ENCODE data around the gene SCAF1.
A peak's percentile ranks its signal among the peaks of the same experiment; 100 is the strongest.

SCAF1 gene, protein sequence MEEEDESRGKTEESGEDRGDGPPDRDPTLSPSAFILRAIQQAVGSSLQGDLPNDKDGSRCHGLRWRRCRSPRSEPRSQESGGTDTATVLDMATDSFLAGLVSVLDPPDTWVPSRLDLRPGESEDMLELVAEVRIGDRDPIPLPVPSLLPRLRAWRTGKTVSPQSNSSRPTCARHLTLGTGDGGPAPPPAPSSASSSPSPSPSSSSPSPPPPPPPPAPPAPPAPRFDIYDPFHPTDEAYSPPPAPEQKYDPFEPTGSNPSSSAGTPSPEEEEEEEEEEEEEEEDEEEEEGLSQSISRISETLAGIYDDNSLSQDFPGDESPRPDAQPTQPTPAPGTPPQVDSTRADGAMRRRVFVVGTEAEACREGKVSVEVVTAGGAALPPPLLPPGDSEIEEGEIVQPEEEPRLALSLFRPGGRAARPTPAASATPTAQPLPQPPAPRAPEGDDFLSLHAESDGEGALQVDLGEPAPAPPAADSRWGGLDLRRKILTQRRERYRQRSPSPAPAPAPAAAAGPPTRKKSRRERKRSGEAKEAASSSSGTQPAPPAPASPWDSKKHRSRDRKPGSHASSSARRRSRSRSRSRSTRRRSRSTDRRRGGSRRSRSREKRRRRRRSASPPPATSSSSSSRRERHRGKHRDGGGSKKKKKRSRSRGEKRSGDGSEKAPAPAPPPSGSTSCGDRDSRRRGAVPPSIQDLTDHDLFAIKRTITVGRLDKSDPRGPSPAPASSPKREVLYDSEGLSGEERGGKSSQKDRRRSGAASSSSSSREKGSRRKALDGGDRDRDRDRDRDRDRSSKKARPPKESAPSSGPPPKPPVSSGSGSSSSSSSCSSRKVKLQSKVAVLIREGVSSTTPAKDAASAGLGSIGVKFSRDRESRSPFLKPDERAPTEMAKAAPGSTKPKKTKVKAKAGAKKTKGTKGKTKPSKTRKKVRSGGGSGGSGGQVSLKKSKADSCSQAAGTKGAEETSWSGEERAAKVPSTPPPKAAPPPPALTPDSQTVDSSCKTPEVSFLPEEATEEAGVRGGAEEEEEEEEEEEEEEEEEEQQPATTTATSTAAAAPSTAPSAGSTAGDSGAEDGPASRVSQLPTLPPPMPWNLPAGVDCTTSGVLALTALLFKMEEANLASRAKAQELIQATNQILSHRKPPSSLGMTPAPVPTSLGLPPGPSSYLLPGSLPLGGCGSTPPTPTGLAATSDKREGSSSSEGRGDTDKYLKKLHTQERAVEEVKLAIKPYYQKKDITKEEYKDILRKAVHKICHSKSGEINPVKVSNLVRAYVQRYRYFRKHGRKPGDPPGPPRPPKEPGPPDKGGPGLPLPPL

GRCh38 chr19:49641688-49642491, at the start of gene SCAF1:
TSS of gene SCAF1 (plus strand) at chr19:49642209. CDS start at chr19:49645027, 2,818 bp downstream.
- DNase-seq, result peak; percentile 99

DNA sequence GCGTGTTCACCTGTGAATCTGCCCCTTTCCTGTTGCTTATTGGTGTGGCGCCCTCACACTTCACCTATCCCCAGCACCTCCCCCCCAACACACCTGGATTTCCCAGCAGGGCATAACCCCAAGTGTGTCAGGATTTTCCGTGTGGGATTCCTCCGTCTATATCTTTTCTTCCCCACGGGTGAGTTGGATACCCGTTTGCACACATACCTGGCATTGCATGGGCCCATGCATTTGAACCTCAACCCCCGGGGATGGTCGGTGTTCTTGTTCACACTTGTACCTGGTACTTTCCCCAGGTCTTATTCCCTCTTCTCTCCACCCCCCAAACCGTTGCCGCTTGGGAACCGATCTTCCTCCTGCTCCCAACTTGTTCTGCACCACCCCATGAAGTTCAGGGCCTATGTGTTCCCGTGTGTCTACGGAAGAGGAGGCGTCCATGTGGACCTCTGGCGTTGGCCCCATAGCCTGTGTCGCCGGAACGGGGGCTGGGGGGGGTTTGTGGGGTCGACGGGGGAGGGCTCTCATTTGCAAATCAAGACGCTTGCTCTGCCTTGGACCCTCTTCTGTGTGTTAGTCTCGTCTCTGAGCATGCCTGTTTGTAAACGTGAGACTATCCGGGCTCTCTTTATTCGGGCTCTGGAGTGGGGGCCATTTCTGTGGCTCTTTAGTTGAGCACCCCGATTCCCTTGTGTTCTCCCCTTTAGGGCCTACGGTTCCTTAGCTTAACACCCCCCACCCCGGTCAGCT, 49.4 kb upstream of the SCAF1 start:
- peak; percentile 36 for DNase-seq

- DNase-seq, result peak; percentile 18
Measured at GRCh38 chr19:49593233-49594113, 48.5 kb upstream of the SCAF1 start.

DNA sequence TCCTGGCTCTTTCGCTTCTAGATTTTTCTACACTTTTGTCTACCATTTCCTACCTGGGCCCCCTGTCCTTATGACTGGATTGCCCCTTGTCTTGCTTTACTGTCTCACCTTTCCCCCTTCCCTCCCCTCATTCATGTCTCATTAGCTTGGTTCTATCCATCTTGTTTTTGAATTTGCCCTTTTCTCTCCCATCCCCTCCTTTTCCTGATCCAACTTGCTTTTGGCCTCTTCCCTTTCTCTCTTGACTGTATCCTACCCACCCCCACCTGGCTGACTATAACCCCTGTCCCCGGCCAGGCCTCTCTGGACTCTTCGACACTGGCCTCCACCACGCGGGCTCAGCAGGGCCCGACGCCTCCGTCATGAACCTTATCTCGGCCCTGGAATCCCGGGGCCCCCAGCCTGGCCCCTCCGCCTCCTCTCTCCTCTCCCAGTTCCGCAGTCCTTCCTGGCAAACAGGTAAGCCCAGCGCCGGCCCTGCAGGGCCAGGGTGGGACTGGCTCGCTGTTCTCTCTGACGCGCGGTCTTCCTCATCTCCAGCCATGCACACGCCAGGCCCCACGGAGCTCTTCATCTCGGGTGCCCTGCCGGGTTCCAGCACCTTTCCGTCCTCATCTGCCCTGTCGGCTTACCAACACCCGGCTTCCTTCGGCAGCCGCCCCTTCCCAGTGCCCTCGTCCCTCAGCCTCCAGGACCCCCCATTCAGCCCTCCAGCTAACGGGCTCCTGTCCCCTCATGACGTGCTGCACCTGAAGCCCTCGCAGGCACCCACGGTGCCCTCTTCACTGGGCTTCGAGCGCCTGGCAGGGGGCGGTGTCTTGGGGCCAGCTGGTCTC, 47.6 kb upstream of the SCAF1 start:
- DNase-seq, result no peak

DNA sequence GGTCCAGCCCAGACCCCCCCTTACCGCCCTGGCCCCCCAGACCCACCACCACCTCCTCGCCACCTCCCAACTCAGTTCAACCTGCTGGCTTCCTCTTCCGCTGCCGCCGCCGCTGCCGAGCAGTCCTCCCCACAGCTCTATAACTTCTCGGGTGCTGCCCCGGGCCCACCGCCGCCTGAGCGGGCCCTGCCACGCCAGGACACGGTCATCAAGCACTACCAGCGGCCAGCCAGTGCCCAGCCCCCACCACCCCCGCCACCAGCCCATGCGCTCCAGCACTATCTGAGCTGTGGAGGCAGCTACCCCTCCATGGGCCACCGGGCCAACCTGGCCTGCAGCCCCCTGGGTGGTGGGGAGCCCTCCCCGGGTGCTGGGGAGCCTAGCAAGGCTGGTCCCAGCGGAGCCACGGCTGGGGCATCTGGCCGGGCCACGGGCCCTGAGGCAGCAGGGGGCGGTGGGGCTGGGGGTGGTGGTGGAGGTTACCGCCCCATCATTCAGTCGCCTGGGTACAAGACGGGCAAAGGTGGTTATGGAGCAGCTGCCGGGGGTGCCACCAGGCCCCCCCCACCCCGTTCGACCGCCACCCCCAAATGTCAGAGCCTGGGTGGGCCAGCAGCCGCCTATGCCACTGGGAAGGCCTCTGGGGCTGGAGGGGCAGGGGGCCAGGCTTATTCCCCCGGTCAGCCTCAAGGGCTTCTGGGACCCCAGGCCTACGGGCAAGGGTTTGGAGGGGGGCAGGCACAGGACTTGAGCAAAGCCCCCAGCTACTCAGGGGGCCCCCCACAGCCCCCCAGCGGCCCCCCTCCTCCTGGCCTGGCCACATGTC, 46.8 kb upstream of the SCAF1 start:
- no peak for DNase-seq

- DNase-seq, result no peak
Measured at GRCh38 chr19:49595819-49596404, 46.1 kb upstream of the SCAF1 start.

DNA sequence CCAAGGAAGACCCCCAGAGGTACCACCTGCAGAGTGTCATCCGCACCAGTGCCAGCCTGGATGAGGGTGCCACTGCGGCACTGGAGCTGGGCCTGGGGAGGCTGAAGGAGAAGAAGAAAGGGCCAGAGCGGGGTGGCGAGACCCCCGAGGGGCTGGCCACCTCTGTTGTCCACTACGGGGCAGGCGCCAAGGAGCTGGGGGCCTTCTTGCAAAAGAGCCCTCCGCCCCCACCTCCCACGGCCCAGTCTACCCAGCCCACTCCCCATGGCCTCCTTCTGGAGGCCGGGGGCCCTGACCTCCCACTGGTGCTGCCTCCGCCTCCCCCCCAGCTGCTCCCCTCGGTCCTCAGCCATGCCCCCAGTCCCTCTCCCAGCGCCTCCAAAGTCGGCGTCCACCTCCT, 45.6 kb upstream of the SCAF1 start:
- DNase-seq, result no peak

DNA sequence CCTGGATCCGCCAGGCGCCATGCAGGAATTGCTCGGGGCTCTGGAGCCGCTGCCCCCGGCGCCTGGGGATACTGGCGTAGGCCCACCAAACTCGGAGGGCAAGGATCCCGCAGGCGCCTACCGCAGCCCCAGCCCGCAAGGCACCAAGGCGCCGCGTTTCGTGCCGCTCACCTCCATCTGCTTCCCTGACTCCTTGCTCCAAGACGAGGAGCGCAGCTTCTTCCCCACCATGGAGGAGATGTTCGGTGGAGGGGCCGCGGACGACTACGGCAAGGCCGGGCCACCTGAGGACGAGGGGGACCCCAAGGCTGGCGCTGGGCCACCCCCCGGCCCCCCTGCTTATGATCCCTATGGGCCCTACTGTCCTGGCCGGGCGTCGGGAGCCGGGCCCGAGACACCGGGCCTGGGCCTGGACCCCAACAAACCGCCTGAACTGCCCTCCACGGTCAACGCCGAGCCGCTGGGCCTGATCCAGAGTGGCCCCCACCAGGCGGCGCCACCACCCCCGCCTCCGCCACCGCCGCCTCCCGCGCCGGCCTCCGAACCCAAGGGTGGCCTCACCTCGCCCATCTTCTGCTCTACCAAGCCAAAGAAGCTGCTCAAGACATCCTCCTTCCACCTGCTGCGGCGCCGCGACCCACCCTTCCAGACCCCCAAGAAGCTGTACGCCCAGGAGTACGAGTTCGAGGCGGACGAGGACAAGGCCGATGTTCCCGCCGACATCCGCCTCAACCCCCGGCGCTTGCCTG, 44.9 kb upstream of the SCAF1 start:
- DNase-seq, result no peak

DNA sequence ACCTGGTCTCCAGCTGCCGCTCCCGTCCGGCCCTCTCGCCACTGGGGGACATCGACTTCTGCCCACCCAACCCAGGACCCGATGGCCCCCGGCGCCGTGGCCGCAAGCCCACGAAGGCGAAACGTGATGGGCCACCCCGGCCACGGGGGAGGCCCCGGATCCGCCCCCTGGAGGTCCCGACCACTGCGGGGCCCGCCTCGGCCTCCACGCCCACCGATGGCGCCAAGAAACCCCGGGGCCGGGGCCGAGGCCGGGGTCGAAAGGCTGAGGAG, 44.4 kb upstream of the SCAF1 start:
- DNase-seq, result no peak

DNA sequence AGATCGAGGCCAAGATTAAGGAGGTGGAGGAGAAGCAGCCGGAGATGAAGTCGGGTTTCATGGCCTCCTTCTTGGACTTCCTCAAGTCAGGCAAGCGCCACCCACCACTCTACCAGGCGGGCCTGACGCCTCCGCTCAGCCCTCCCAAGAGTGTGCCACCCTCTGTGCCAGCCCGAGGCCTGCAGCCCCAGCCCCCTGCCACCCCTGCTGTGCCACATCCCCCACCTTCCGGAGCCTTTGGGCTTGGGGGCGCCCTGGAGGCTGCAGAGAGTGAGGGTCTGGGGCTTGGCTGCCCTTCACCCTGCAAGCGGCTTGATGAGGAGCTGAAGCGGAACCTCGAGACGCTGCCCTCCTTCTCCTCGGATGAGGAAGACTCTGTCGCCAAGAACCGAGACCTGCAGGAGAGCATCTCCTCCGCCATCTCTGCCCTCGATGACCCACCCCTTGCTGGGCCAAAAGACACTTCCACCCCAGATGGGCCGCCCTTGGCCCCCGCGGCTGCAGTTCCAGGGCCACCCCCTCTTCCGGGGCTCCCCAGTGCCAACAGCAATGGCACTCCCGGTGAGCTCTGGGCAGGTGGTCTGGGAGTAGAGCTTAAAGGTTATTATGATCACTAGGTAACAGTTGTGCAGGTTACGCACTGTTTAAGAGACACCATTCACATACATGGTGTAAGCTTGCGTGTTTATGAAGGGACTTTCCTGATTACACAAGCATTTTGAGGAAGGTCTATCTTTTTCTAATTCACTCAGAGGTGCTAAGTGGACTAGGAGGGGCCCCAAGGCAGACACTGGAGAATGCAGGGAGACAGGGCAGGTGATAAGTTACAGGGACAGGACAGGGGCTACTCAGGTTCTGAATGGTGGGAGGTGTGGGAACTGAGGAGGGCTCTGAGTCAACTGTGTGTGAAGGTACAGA, 42.4 kb upstream of the SCAF1 start:
- no peak for DNase-seq

DNA sequence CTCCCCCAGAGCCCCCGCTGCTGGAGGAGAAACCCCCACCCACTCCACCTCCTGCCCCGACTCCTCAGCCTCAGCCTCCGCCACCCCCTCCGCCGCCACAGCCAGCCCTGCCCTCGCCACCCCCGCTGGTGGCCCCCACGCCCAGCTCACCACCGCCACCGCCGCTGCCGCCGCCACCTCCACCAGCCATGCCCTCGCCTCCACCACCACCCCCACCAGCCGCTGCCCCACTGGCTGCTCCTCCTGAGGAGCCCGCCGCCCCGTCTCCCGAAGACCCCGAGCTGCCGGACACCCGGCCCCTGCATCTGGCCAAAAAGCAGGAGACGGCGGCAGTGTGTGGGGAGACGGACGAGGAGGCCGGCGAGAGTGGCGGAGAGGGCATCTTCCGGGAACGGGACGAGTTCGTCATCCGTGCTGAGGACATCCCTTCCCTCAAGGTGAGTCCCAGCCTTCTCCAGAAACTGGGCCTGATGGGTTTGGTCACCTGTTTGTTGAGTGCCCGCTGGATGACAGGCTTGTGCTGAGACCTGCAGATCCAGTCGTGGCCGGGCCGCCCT, 40.4 kb upstream of the SCAF1 start:
- no peak for DNase-seq

GRCh38 chr19:49602806-49603205, 39.2 kb upstream of the SCAF1 start:
- no peak for DNase-seq

- no peak for DNase-seq
Measured at GRCh38 chr19:49605605-49606004, 36.4 kb upstream of the SCAF1 start.

DNA sequence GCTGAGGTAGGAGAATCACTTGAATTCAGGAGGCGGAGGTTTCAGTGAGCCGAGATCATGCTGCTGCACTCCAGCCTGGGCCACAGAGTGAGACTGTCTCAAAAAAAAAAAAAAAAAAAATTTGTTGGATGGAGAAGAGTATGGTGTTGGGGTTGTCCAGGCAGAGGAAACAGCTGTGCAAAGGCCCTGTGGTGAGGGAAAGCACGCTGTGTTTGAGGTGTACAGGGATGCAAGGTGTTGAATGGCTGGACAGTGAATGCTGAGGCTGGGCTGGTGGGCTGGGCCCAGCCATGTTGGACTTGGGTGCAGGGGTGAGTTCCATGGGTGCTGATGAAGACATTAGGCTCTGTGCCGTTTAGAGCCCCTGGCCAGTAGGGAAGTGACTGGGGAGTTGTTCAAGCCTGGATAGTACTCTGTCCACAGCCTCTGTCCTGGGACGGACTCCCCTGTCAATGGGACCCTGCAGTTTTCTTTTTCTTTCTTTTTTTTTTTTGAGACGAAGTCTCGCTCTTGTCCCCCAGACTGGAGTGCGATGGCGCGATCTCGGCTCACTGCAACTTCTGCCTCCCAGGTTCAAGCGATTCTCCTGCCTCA, 32.4 kb upstream of the SCAF1 start:
- no peak for DNase-seq

GRCh38 chr19:49613374-49613773, 28.6 kb upstream of the SCAF1 start:
- DNase-seq, result no peak
